Activated naive CD4-positive, alpha-beta T cell treated with anti-CD3 and anti-CD28 coated beads, Interleukin-2, amount 50 U/mL, for 72 hours (primary cell): ENCODE data around the gene CDK5RAP3. TPM values are rescaled to one million over a fixed set of nuclear protein-coding genes. Genes with fewer than 3 reads are reported as not detected.
"Not testable (repeated sequence)": the region's sequence is repeated elsewhere in the genome, so short reads cannot be mapped to it uniquely, and the experiment has no call there.

Source experiments
- ATAC-seq, 2 donors: fragments of 150-1000 bp; cut with Tn5 transposase; 2 replicates each; pipeline ENCODE4 v1.10.0; 2021; ENCODE audit warnings: mild to moderate bottlenecking in 2 of 2, moderate library complexity in 2 of 2
- DNase-seq, 2 donors: peaks; one replicate each; pipeline ENCODE4 v3.0.0; 2021 to 2022; ENCODE audit warnings: low spot score in 2 of 2
- H3K27ac Mint-ChIP-seq, 2 donors: one replicate each; pipeline ENCODE4 v1.8.0; 2022; ENCODE audit warnings: mild to moderate bottlenecking in 2 of 2, mixed read lengths in 2 of 2
- H3K36me3 Mint-ChIP-seq, 2 donors: one replicate each; pipeline ENCODE4 v1.8.0; 2022; ENCODE audit warnings: mixed read lengths in 2 of 2
- H3K9me3 Mint-ChIP-seq, 2 donors: one replicate each; pipeline ENCODE4 v1.8.0; 2022; ENCODE audit warnings: mixed read lengths in 2 of 2
- total RNA-seq, 2 donors: library from RNA; stranded (reverse); gene quantifications; one replicate each; pipeline ENCODE4 v1.2.3, GENCODE V29; 2022

Gene CDK5RAP3
- total RNA-seq, 2 donors from 2014 or later = 185 to 221 TPM

DNA sequence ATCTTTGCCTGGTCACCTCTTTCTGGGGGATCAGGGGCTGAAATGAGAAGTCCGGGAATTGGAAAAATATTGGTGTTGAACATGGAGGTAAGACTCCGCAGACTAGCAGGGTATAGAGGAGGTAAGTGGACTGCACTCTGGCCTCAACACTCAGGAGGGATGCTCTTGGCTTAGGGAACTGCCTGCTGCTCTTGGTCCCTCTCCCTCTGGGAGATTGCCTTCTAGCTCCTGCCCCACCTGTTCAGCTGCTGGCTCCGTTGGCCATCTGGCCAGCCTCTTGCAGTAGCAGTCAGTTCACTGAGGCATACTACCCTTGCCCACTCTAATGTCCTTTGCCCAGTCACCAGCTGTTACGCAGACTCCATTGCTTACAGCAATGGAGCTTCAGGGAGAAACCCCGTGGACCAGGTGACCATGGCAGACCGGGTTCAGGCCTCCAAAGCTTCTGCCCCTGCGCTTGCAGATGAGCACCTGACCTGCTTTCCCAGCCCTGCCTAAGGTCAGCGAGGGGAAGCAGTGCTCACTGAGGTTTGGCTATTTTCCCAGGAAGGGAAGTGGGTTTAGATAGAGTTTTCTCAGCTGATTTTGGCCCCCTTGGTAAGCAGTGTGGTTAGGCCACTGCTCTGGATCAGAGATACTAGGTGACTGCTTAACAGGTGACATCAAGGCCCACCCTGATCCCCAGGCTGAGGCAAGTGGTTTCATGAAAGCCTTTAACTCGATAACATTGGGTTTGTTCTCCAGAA is 11.9 kb downstream of the CDK5RAP3 start:
- DNase-seq (no peak), ATAC-seq (no peak)
- Mint-ChIP-seq H3K36me3 (peaks cover 0 to 7% of the 10 kb centered on the region in 2 donors), H3K9me3 (no peaks in the 10 kb centered on the region), H3K27ac (peak overlapping the region in 1 of 2 donors; percentile 75)

DNA sequence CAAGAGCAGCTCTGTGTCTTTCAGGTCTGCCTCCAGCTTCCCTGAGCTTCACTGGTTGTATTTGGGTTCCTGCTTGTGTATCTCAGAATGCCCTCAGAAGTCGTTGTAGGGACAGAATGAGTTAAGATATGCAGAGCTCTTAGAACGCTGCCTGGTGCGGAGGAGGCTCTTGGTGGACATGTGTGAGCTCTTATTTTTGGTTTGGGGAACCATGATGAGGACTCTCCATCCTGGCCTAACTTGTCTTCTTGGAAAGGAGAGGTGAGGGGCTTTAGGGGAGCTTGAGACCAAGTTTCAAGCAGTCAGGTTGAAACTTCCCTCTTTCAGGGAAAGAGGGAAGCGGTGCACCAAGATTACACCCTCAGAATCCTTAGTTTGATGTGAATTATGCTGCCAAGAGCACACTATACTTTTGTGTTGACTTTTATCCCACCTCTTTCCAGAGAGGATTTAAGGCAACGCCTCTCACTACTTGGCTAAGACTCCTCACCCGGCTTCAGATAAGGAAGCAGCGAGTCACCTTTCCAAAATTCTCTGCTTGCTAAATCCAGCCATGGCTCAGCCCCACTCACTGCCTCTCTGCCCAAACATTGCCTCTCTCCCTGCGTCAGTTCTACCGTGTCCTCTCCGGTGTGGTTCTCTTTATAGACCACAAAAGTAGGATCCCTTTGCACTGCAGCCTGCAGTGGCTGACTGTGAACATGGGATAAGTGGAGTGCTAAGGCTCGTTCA is 12.7 kb downstream of the CDK5RAP3 start:
- DNase-seq (no peak), ATAC-seq (no peak)
- peak overlapping the region in 1 of 2 donors; percentile 75 for H3K27ac Mint-ChIP-seq
- peaks cover 0 to 7% of the 10 kb centered on the region in 2 donors for H3K36me3 Mint-ChIP-seq
- H3K9me3 Mint-ChIP-seq = no peaks in the 10 kb centered on the region

DNA sequence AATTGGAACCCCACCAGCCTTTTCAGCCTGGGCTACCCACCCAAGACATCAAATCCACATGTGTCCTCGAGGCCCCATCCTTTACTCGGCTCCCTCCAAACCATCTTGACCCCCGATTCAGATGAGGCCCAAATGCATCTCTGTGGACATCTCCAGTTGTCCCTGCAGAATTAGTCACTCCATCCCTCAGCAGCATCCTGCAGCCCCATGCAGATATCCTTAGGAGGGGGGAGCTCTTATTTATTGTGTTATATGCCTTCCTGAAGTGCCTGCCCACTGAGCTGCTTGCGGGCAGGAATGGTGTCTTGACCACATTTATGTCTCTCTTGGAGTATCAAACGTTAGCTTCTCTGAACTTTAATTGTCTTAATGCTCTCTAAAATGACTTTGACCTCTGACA is 15.6 kb downstream of the CDK5RAP3 start:
- Mint-ChIP-seq H3K36me3 (no peaks in the 10 kb centered on the region), H3K27ac (no peak overlapping the region), H3K9me3 (no peaks in the 10 kb centered on the region)
- ATAC-seq (no peak), DNase-seq (no peak)

DNA sequence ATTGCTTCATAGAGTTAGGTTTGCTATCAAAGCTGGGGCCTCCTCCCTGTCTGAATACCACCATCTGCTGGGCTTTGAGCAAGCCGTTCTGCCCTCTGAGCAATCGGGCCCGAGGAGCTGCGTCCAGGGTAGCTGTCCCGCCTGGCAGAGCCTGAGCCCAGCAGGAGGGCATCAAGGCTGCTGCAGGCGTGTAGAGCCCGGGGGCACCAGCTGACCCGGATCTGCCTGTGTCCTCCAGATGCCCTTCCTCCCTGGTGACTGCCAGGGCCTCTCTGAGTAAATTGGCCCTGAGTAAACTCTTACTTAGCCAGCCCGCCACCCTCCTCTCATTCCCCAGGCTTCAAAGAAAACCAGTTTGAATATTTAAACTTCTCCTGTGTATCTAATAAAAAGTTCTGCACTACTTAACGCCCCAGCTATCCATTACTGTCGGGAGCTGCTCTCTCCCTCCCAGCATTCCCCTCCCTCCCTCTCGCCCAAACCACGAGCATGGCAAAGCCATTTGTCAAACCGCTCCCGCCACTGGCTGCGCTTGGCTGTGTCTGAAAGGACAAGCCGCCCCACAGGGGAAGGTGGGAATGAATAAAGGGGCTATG is 16.4 kb downstream of the CDK5RAP3 start:
- DNase-seq (no peak), ATAC-seq (no peak)
- H3K36me3 Mint-ChIP-seq = no peaks in the 10 kb centered on the region
- no peak overlapping the region for H3K27ac Mint-ChIP-seq
- no peaks in the 10 kb centered on the region for H3K9me3 Mint-ChIP-seq

DNA sequence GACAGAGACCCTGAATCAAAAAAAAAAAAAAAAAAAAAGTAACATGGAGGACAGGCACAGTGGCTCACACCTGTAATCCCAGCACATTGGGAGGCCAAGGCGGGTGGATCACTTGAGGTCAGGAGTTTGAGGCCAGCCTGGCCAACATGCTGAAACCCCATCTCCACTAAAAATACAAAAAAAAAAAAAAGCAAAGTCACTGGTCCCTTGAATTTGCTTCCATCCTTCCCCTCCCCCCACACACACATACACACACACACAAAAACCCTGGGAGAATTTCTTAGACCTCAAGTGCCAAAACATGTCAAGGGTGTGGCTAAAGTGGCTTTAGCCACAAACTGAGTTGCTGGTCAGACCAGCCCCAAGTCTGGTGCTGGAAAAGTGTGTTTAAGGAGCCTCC is 17.5 kb downstream of the CDK5RAP3 start:
- not testable (repeated sequence) for ATAC-seq, H3K36me3 Mint-ChIP-seq, DNase-seq, H3K9me3 Mint-ChIP-seq
- peak overlapping the region in 1 of 2 donors; percentile 46 for H3K27ac Mint-ChIP-seq

DNA sequence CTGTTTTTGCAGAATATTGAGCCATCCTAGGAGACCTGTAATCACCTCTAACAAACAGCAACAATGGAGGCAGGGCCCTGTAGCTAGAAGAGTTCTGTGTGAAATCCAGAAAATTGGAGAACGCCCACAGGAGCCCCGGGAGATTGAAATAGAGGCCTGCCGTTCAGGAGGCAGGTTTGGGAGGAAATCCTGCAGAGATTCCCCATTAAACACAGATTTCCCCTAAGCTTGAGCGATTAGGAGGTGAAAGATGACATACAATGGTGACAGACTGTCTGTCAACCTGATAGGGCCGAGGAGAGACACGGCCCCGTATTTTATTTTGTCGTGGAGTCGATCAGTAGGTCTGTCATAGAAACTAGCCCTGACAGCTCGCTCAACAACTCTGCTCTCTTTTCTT is 18.2 kb downstream of the CDK5RAP3 start:
- Mint-ChIP-seq H3K27ac (peak overlapping the region; percentile 46 to 63), H3K9me3 (no peaks in the 10 kb centered on the region), H3K36me3 (no peaks in the 10 kb centered on the region)
- no peak for ATAC-seq
- DNase-seq = no peak

DNA sequence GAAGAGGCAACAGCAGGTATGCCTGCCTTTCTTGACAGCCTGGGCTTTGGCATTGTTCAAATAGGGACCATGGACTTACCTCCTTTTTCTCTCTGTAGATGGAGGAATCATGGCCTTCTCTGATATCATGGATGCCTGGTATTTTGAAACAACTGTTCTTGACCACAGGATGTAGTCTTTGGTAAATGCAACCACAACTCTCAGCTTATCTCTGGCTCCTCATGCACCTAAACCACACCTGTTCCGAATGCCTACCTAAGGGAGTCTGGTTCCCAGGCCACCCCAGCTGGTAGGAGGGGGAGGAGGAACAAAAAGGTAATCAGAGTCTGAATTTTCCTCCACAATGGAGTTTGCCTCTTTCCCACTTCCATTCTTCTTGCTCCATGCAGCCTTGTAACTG is 18.8 kb downstream of the CDK5RAP3 start:
- ATAC-seq (no peak), DNase-seq (no peak)
- Mint-ChIP-seq H3K36me3 (no peaks in the 10 kb centered on the region), H3K9me3 (no peaks in the 10 kb centered on the region), H3K27ac (peak overlapping the region in 1 of 2 donors; percentile 40)

DNA sequence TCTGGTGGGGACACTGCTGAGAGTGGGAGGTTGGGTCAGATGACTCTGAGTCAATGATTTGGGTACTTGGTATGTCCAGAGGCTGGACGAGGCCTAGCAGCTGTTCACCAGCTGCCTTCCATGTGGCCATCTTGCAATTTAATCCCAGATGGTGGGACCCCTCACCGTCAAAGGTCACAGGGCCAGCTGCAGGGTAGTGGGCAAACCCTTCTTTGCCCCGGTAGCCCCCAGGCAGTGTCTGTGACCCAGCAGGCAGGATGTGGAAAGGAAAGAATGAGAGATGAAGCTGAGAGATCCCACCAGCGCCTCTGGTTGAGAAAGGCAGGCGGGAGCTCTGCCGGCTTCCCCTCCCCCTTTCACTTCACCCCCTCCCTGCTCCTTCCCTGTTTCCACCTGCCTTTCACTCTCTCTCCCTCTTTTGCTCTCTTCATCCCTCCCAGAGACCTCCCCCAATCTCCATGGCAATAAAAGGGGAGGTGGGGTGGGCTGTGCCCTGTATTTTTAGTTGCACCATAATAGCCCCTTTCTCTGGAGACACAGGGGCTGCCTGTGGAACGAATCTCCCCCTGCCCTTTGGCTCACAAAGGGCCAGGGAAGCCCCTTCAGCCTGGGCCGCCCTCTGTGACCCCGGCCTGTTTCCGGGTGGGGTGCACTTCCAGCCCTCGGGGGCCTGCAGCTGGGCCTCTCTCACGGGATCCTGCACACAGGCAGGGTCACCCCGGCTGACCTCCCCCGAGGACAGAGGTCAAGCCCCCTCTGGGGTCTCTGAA is 20.2 kb downstream of the CDK5RAP3 start:
- H3K27ac Mint-ChIP-seq = no peak overlapping the region
- DNase-seq (no peak), ATAC-seq (no peak)
- H3K9me3 Mint-ChIP-seq = no peaks in the 10 kb centered on the region
- no peaks in the 10 kb centered on the region for H3K36me3 Mint-ChIP-seq

DNA sequence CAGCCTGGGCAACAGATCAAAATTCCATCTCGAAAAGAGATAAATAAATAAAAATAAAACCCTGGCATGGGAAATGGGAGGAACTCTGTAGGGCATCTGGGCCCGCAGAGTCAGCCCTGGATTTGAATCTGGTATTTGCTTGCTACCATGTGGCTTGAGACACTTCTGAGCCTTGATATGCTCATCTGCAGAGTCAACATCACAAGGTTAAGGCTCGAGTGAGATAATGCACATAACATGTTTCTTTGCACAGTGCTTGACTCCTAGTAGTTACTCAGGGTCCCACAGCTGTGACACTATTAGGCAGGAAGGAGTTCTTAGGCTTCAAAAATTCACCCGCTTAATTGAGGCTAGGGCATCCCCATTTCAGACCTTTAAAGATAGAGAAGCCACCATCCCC is 21.3 kb downstream of the CDK5RAP3 start:
- no peak for DNase-seq
- no peak for ATAC-seq
- no peaks in the 10 kb centered on the region for H3K36me3 Mint-ChIP-seq
- no peak overlapping the region for H3K27ac Mint-ChIP-seq
- H3K9me3 Mint-ChIP-seq = no peaks in the 10 kb centered on the region

DNA sequence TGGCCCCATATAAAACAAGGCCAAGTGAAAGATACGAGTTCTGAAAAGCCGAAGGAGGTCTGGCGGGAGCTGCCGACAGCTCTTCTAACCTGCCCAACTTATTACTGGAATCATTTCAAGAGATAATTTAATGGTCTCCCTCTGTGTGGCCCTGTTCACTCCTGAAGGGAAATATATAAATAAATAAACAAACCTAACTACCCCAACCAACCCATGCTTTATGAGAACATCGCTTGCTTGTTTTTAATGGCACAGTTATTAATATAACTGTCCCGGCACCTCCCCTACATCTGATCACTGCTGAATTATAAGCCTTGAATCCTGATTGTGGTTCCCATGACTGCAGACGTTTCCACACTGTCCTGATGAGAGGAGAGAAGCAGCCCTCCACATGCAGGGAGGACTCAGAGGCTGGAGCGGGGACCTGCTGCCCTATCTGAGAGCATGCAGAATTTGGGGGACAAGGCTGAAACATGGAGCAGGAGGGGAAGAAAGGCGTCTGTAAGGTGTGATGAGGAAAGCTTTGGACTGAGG is 22.2 kb downstream of the CDK5RAP3 start:
- no peak overlapping the region for H3K27ac Mint-ChIP-seq
- H3K9me3 Mint-ChIP-seq = no peaks in the 10 kb centered on the region
- ATAC-seq (no peak), DNase-seq (no peak)
- H3K36me3 Mint-ChIP-seq = no peaks in the 10 kb centered on the region

DNA sequence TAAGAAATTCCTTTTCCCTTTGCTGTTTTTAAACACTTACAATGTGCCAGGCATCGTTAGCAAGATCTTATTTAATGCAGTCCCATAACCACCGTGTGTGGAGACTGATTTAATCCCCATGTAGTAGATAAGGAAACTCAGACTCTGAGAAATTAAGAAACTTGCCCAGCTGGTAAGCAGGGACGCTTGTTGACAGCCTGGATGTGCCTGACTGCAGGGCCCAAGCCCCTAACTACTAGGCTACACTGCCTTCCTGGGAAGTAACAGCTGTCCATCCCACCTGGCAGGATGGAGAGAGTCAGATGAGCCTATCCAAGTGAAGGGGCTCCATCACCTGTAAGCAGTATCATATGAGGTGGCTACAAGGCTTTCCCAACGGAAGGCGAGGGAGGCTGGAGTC is 23.1 kb downstream of the CDK5RAP3 start:
- H3K9me3 Mint-ChIP-seq = no peaks in the 10 kb centered on the region
- DNase-seq (no peak), ATAC-seq (no peak)
- no peak overlapping the region for H3K27ac Mint-ChIP-seq
- no peaks in the 10 kb centered on the region for H3K36me3 Mint-ChIP-seq

DNA sequence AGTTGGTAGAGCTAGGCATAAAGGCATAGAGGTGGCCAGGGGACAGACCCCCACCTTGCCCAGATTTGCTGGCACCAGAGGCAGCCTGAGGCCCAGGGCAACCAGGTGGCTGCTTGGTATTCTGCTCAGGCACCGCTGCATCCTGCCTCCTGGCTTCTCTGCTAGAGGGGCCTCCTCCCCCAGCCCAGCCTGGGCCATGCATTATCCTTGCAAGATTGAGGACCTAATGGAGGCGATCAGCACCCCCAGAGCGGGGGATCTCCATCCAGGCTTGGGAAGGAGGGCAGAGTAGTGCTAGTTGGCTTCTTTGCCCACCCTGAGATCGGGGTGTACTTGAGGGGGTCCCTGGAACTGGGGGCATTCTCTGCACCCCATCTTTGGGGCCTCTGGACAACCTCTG is 23.8 kb downstream of the CDK5RAP3 start:
- ATAC-seq (no peak), DNase-seq (no peak)
- H3K27ac Mint-ChIP-seq = no peak overlapping the region
- no peaks in the 10 kb centered on the region for H3K9me3 Mint-ChIP-seq
- H3K36me3 Mint-ChIP-seq = no peaks in the 10 kb centered on the region

DNA sequence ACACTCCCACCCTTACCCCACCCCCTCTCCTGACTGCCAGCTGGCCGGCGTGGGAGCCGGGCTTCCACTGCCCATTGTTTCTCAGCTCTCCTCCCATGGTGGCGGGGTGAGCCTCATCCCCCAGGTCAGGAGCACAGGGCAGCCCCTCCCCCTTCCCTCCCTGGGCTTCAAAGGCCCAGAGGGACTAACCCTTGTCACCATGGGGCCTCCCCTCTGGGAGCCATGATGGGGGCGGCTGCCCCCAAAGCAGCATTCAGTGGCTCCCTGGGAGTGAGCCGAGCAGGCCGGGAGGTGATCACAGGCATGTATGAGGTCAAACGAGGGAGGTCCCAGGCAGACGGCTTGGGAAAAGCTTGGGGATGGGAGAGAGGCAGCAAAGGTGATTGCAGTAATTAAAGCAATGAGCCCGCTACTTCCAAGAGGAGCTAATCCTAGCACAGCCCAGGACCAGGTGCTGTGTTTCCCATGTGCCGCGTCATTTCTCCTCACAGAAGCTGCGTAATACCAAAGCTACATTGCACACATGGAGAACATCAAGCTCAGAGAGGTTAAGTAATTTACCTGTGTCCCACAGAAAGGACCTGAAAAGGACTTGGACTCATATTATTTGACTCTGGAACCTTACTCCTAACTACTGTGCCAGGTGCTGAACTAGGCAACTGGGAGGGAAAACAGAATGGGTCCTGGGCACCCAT is 24.5 kb downstream of the CDK5RAP3 start:
- H3K9me3 Mint-ChIP-seq = no peaks in the 10 kb centered on the region
- DNase-seq (no peak), ATAC-seq (no peak)
- H3K36me3 Mint-ChIP-seq = no peaks in the 10 kb centered on the region
- no peak overlapping the region for H3K27ac Mint-ChIP-seq

DNA sequence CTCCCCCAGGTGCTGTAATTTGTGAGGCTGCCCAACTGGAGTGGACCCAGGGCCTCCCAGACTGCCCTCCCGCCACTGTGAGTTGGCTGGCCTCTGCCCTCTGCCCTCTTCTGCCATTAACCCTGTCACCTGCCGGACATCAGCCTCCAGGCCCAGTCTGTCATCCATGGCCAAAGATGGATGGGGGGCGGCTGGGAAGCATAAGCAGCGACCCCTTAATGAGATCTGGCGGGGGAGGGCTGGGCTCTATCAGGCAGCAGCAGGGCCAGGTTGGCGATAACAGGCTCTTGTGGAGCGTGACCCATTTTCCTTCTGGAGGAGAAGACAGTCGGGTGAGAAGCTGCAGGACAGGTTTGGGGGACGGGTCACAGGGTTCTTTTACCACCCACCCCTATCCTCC is 25.3 kb downstream of the CDK5RAP3 start:
- Mint-ChIP-seq H3K27ac (no peak overlapping the region), H3K36me3 (no peaks in the 10 kb centered on the region), H3K9me3 (no peaks in the 10 kb centered on the region)
- DNase-seq (no peak), ATAC-seq (no peak)

DNA sequence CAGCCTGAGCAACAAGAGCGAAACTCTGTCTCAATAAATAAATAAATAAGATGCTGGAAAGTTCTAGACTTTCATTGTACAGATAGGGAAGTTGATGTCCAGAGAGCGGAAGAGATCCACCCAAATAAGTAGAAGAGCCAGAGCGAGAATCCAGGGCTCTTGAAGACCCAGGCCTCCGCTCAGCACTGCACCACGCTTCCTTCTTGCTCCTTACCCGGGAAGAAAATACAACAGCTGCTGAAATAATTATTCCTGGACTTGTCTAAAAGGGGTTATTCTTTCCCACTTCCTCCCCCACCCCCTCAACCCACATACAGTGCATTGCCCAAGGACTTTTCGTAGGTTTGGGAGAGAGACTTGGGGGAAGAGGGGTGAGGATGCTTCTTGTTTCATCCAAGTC is 26.7 kb downstream of the CDK5RAP3 start:
- Mint-ChIP-seq H3K9me3 (no peaks in the 10 kb centered on the region), H3K27ac (no peak overlapping the region), H3K36me3 (no peaks in the 10 kb centered on the region)
- DNase-seq (no peak), ATAC-seq (no peak)

DNA sequence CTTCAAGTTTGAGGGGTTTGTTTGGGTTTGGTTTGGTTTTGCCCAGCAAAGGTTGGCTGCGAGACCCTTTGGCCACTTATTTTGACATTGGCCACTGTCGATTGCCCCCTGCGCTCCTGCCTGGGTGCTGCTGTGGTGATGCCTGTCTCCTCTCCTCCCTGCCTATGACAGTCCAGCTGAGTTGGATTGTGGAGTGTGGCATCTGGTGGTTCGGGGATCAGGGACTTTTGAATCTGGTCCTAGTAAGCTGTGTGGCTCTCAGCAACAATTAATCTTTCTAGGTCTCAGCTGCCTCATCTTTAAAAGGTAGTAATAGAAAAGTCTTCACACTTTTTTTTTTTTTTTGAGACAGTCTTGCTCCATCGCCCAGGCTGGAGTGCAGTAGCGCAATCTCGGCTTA is 27.1 kb downstream of the CDK5RAP3 start:
- no peaks in the 10 kb centered on the region for H3K36me3 Mint-ChIP-seq
- H3K27ac Mint-ChIP-seq = no peak overlapping the region
- no peaks in the 10 kb centered on the region for H3K9me3 Mint-ChIP-seq
- ATAC-seq (no peak), DNase-seq (no peak)
